T-helper 1 cell (primary cell): ENCODE measurements around the gene COQ2.
"Not testable (repeated sequence)": the region's sequence is repeated elsewhere in the genome, so short reads cannot be mapped to it uniquely, and the experiment has no call there.

Experiments used
- DNase-seq, 5 donors: peaks; one replicate each; pipeline ENCODE4 v3.0.0-alpha.2; 2012 to 2020

COQ2 gene

GRCh38 chr4:83283181-83283580 is 1.4 kb downstream of the COQ2 start:
- DNase-seq = no peak

- peak in 4 of 5 donors; percentile 19 to 68 (median 50) for DNase-seq
Observed at GRCh38 chr4:83282049-83282535, 2.5 kb downstream of the COQ2 start.

- no peak for DNase-seq
Observed at GRCh38 chr4:83281307-83281706, 3.3 kb downstream of the COQ2 start.

- peak in 1 of 5 donors; percentile 34 for DNase-seq
Observed at GRCh38 chr4:83276299-83277040, 8.1 kb downstream of the COQ2 start.

- DNase-seq = not testable (repeated sequence)
Observed at GRCh38 chr4:83273926-83274325, 10.7 kb downstream of the COQ2 start.

- DNase-seq = peak in 1 of 5 donors; percentile 44
Observed at GRCh38 chr4:83272900-83273299, 11.7 kb downstream of the COQ2 start.

GRCh38 chr4:83269256-83269655 is 15.3 kb downstream of the COQ2 start:
- no peak for DNase-seq

GRCh38 chr4:83268491-83268890 is 16.1 kb downstream of the COQ2 start:
- DNase-seq = no peak

GRCh38 chr4:83267830-83268475 is 16.6 kb downstream of the COQ2 start:
- no peak for DNase-seq

- no peak for DNase-seq
Observed at GRCh38 chr4:83267121-83267829, 17.3 kb downstream of the COQ2 start.

GRCh38 chr4:83266689-83267088 is 17.9 kb downstream of the COQ2 start:
- DNase-seq = peak in 1 of 5 donors; percentile 71

GRCh38 chr4:83263106-83263505 is 21.5 kb downstream of the COQ2 start:
- no peak for DNase-seq

- DNase-seq = no peak
Observed at GRCh38 chr4:83262682-83263081, 21.9 kb downstream of the COQ2 start.

- DNase-seq = no peak
Observed at GRCh38 chr4:83261307-83261706, 23.3 kb downstream of the COQ2 start.

GRCh38 chr4:83259586-83259985 is 25.0 kb downstream of the COQ2 start:
- no peak for DNase-seq

- DNase-seq = no peak
Observed at GRCh38 chr4:83258461-83258860, 26.1 kb downstream of the COQ2 start.

GRCh38 chr4:83257811-83258210 is 26.8 kb downstream of the COQ2 start:
- no peak for DNase-seq

- DNase-seq = no peak
Observed at GRCh38 chr4:83255584-83255983, 29.0 kb downstream of the COQ2 start.

- peak; percentile 28 to 78 (median 63) for DNase-seq
Observed at GRCh38 chr4:83252782-83253405, 31.7 kb downstream of the COQ2 start.

GRCh38 chr4:83251447-83251830 is 33.2 kb downstream of the COQ2 start:
- no peak for DNase-seq

GRCh38 chr4:83250687-83251446 is 33.7 kb downstream of the COQ2 start:
- DNase-seq = no peak

- DNase-seq = no peak
Observed at GRCh38 chr4:83248486-83248885, 36.1 kb downstream of the COQ2 start.
